DOHH2 (cell line): ENCODE measurements around the gene CCDC28A.
"Not testable (repeated sequence)": the region's sequence is repeated elsewhere in the genome, so short reads cannot be mapped to it uniquely, and the experiment has no call there.

Source experiments
- H3F3A ChIP-seq: fragments of 200-600 bp; sonication (generic), shearing (Covaris generic); 2 replicates; pipeline ENCODE4 v1.6.0; 2016; ENCODE audit warnings: antibody characterized with exemption, mild to moderate bottlenecking; ENCODE audit not compliant: control insufficient read depth, insufficient read depth
- H3K27ac ChIP-seq: fragments of 200-600 bp; sonication (generic); 2 replicates; pipeline ENCODE4 v1.5.1; 2014; ENCODE audit warnings: low read depth, mild to moderate bottlenecking, low read length, moderate library complexity
- H3K27me3 ChIP-seq: fragments of 200-600 bp; sonication (generic); 2 replicates; pipeline ENCODE4 v1.6.1; 2014; ENCODE audit warnings: mild to moderate bottlenecking, low read length, mixed read lengths; ENCODE audit not compliant: control insufficient read depth
- H3K36me3 ChIP-seq: fragments of 200-600 bp; sonication (generic); 2 replicates; pipeline ENCODE4 v1.6.1; 2014; ENCODE audit warnings: mild to moderate bottlenecking, low read length, moderate library complexity, mixed read lengths; ENCODE audit not compliant: control insufficient read depth
- H3K4me1 ChIP-seq: fragments of 200-600 bp; sonication (generic); 2 replicates; pipeline ENCODE4 v1.6.1; 2014; ENCODE audit warnings: mild to moderate bottlenecking, low read length, mixed read lengths; ENCODE audit not compliant: control insufficient read depth
- H3K4me2 ChIP-seq: fragments of 200-600 bp; sonication (generic); 2 replicates; pipeline ENCODE4 v1.6.0; 2014; ENCODE audit warnings: mild to moderate bottlenecking, low read length, moderate library complexity
- H3K4me3 ChIP-seq: fragments of 200-600 bp; sonication (generic); 2 replicates; pipeline ENCODE4 v1.5.1; 2014; ENCODE audit warnings: mild to moderate bottlenecking, low read length, mixed read lengths
- H3K79me2 ChIP-seq: fragments of 200-600 bp; sonication (generic); 2 replicates; pipeline ENCODE4 v1.6.1; 2014; ENCODE audit warnings: mild to moderate bottlenecking, low read length, mixed read lengths; ENCODE audit not compliant: control insufficient read depth
- H3K9me2 ChIP-seq: fragments of 200-600 bp; sonication (generic); replicated peaks from 2 replicates; pipeline ENCODE4 v1.6.1; 2014; ENCODE audit warnings: mild to moderate bottlenecking, low read length, mixed read lengths; ENCODE audit not compliant: control insufficient read depth
- H3K9me3 ChIP-seq: fragments of 200-600 bp; sonication (generic); 2 replicates; pipeline ENCODE4 v1.6.1; 2014; ENCODE audit warnings: antibody characterized with exemption, low read length, mixed read lengths; ENCODE audit not compliant: control insufficient read depth, insufficient read depth
- H4K20me1 ChIP-seq: fragments of 200-600 bp; sonication (generic); 2 replicates; pipeline ENCODE4 v1.6.0; 2014; ENCODE audit warnings: low read depth, mild to moderate bottlenecking, antibody characterized with exemption, low read length, moderate library complexity; ENCODE audit not compliant: control insufficient read depth, insufficient read depth
- CTCF ChIP-seq: fragments of 200-600 bp; sonication (generic); IDR thresholded peaks from one replicate; pipeline ENCODE4 v1.5.1; 2014; ENCODE audit warnings: antibody characterized with exemption, mild to moderate bottlenecking, low read depth, low read length; ENCODE audit not compliant: poor library complexity, severe bottlenecking
- EZH2phosphoT487 ChIP-seq: fragments of 200-600 bp; sonication (generic); IDR thresholded peaks from 2 replicates; pipeline ENCODE4 v1.6.1; 2017; ENCODE audit warnings: borderline replicate concordance, mild to moderate bottlenecking, antibody characterized with exemption, low read length, moderate library complexity, mixed read lengths

CCDC28A gene

GRCh38 chr6:138726757-138727097, 46.8 kb upstream of the CCDC28A start:
- H3K36me3 ChIP-seq, result no peaks in the 10 kb centered on the region
- H3K4me1 ChIP-seq, result no peaks in the 10 kb centered on the region
- no peak overlapping the region for H3K4me3 ChIP-seq
- H3F3A ChIP-seq, result no peaks in the 10 kb centered on the region
- no peaks in the 10 kb centered on the region for H3K9me2 ChIP-seq
- no peaks in the 10 kb centered on the region for H3K79me2 ChIP-seq
- H3K27ac ChIP-seq, result no peak overlapping the region
- H3K9me3 ChIP-seq, result no peaks in the 10 kb centered on the region
- no peaks in the 10 kb centered on the region for H4K20me1 ChIP-seq
- TF ChIP-seq EZH2phosphoT487 (no peak), CTCF (no peak)
- no peak overlapping the region for H3K4me2 ChIP-seq
- no peaks in the 10 kb centered on the region; the same call in 1 of the 2 replicates for H3K27me3 ChIP-seq

- H3K27ac ChIP-seq, result no peak overlapping the region
- H4K20me1 ChIP-seq, result no peaks in the 10 kb centered on the region
- H3K4me3 ChIP-seq, result no peak overlapping the region
- H3K27me3 ChIP-seq, result no peaks in the 10 kb centered on the region; the same call in 1 of the 2 replicates
- no peaks in the 10 kb centered on the region for H3K79me2 ChIP-seq
- H3K4me1 ChIP-seq, result no peaks in the 10 kb centered on the region
- no peaks in the 10 kb centered on the region for H3K9me3 ChIP-seq
- H3K36me3 ChIP-seq, result no peaks in the 10 kb centered on the region
- no peaks in the 10 kb centered on the region for H3K9me2 ChIP-seq
- TF ChIP-seq CTCF, result no peak
- TF ChIP-seq EZH2phosphoT487, result no peak
- H3F3A ChIP-seq, result no peaks in the 10 kb centered on the region
- H3K4me2 ChIP-seq, result no peak overlapping the region
Observed at GRCh38 chr6:138727182-138727581, 46.4 kb upstream of the CCDC28A start.

GRCh38 chr6:138728662-138729061, 44.9 kb upstream of the CCDC28A start:
- no peaks in the 10 kb centered on the region for H3K4me1 ChIP-seq
- H3K79me2 ChIP-seq, result no peaks in the 10 kb centered on the region
- H3K36me3 ChIP-seq, result no peaks in the 10 kb centered on the region
- no peaks in the 10 kb centered on the region for H4K20me1 ChIP-seq
- no peaks in the 10 kb centered on the region; the same call in 1 of the 2 replicates for H3K27me3 ChIP-seq
- no peaks in the 10 kb centered on the region for H3K9me2 ChIP-seq
- H3K9me3 ChIP-seq, result no peaks in the 10 kb centered on the region
- no peak overlapping the region for H3K27ac ChIP-seq
- H3K4me2 ChIP-seq, result no peak overlapping the region
- no peak for TF ChIP-seq EZH2phosphoT487
- H3K4me3 ChIP-seq, result no peak overlapping the region
- no peaks in the 10 kb centered on the region for H3F3A ChIP-seq

GRCh38 chr6:138730037-138730436, 43.5 kb upstream of the CCDC28A start:
- not testable (repeated sequence) for H3K36me3 ChIP-seq, H3K9me2 ChIP-seq, H3K9me3 ChIP-seq, H3K4me2 ChIP-seq, H3K4me3 ChIP-seq, H4K20me1 ChIP-seq, H3K27ac ChIP-seq, H3K79me2 ChIP-seq, H3F3A ChIP-seq, H3K4me1 ChIP-seq, H3K27me3 ChIP-seq
